MM.1S (cell line): ENCODE measurements around the gene PGA5.

Source experiments
- EZH2 ChIP-seq: fragments of 300-600 bp; sonication (generic); optimal IDR thresholded peaks from 2 replicates; pipeline ENCODE3; 2017; ENCODE audit warnings: low read depth, mild to moderate bottlenecking, antibody characterized with exemption, low read length, mixed read lengths
- TF ChIP-seq, protein P1 (sequence below): fragments of 300-600 bp; sonication (generic); IDR thresholded peaks from 2 replicates; pipeline ENCODE4 v1.5.1; 2016; ENCODE audit warnings: antibody characterized with exemption, low read length, mixed read lengths

DNA sequence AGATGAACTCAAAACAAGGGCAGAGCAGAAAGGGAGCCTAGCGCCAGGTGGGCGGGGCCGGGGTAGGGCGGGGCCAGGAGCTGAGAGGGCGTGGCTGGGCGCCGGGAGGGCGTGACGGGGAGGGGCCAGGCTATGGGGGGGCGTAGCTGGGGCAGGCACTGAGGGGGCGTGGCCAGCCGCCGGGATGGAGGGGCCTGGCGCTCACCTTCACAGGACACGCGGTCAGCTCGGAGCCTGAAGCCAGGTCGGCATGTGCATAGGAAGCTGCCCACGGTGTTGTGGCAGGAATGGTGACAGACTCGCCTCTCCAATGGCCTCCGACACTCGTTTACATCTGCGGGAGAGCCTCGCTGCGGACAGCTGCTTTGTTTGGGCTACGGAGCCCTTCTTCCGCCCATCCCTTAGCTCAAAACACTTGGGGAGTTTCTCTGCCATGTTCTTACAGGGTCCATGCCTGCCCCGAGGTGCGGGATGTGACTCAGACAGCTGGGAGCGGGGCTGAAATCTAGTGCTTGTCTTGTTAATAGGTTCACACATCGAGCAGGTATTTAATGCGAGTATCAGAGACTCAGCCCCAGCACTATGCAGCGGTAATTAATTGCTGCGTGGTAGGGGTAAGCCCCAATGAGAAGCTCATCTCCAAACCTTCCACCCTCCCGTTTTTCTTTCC lies 40.7 kb downstream of the PGA5 start:
- no peak for TF ChIP-seq EZH2
- TF ChIP-seq, protein P1, sequence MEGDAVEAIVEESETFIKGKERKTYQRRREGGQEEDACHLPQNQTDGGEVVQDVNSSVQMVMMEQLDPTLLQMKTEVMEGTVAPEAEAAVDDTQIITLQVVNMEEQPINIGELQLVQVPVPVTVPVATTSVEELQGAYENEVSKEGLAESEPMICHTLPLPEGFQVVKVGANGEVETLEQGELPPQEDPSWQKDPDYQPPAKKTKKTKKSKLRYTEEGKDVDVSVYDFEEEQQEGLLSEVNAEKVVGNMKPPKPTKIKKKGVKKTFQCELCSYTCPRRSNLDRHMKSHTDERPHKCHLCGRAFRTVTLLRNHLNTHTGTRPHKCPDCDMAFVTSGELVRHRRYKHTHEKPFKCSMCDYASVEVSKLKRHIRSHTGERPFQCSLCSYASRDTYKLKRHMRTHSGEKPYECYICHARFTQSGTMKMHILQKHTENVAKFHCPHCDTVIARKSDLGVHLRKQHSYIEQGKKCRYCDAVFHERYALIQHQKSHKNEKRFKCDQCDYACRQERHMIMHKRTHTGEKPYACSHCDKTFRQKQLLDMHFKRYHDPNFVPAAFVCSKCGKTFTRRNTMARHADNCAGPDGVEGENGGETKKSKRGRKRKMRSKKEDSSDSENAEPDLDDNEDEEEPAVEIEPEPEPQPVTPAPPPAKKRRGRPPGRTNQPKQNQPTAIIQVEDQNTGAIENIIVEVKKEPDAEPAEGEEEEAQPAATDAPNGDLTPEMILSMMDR = no peak
